Fibroblast of the aortic adventitia (primary cell): ENCODE data around the gene TMEM240. TPM values are rescaled to one million over a fixed set of nuclear protein-coding genes. Genes with fewer than 3 reads are reported as not detected.

Experiments
- DNase-seq: peaks from one replicate; pipeline ENCODE4 v3.0.0-alpha.2; 2010; ENCODE audit warnings: low read depth
- H3K4me3 ChIP-seq: 2 replicates; pipeline ENCODE4 v1.5.1; 2011; ENCODE audit warnings: low read depth, mild to moderate bottlenecking, control low read depth, low read length, moderate library complexity
- CTCF ChIP-seq: IDR thresholded peaks from 2 replicates; pipeline ENCODE4 v1.5.1; 2011; ENCODE audit warnings: mild to moderate bottlenecking, low read length, control low read depth, inconsistent platforms; ENCODE audit not compliant: insufficient read depth
- total RNA-seq: library from RNA; depleted of rRNA; stranded (reverse); fragments of >200 nt; gene quantifications from 2 replicates; pipeline ENCODE4 v1.2.3, GENCODE V29; 2012; ENCODE audit warnings: low replicate concordance

TMEM240 gene
- total RNA-seq, 1 donor = 3.6 TPM

DNA sequence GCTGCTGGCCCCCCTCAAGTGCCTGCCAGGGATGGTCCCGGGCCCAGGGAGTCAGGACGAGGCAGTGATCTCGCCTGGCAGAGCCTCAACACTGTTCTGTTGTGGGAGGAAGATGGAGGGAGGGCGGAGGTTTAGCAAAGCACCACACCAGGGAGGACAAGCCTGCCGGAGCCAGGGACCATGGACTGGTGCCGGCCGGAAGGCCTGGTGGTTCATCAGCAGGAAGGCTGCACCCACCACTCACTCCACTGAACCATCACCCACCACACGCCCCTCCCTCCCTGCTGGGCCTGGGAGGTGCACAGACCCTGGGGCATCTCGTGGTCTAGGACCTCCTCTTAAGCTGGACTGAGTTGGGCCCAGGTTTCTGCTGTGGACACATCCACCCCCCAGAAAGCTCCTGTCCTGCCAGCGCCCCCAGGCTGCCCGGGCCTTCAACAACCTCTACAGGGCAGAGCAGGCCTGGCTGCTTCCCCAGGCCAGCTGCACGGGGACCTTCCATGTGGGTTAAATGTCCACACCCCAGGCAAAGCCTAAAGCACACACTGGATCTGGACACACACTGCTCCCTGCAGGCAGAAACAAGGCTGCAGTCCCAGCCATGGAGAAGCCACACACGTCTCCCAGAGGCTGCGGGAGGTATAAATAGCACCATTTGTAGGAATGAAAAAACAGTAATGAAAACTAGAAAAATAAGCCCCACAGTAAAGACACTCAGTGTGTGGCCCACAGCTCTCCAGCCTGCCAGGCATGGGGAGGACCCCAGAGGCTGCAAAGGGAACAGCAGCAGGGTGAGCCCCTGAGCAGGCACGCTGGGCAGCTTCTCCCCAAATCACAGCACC is 10.4 kb upstream of the TMEM240 start:
- peak; percentile 64 for DNase-seq
- peak; percentile 61 for TF ChIP-seq CTCF
- H3K4me3 ChIP-seq = no peak overlapping the region

DNA sequence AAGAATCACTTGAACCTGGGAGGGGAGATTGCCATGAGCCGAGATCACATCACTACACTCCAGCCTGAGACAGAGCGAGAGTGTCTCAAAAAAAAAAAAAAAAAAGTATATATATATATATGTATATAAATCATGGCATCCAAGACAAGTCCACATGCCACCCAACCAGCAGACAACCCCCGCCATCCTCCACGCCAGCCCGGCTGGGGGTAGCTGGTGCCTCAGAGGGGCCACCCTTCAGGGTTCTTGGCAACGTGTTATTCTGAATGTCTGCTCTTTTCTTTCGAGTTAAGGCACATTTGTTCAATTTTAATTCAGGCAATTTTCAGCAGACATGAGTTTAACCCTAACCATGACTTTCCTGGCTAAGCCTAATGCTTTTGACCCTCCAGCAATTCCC is 9.7 kb upstream of the TMEM240 start:
- no peak for TF ChIP-seq CTCF
- H3K4me3 ChIP-seq = no peak overlapping the region
- DNase-seq = no peak

GRCh38 chr1:1548591-1548990 is 8.2 kb upstream of the TMEM240 start:
- DNase-seq = no peak
- no peak for TF ChIP-seq CTCF
- no peak overlapping the region for H3K4me3 ChIP-seq

GRCh38 chr1:1547476-1547875 is 7.1 kb upstream of the TMEM240 start:
- no peak for DNase-seq
- TF ChIP-seq CTCF = no peak
- no peak overlapping the region for H3K4me3 ChIP-seq

DNA sequence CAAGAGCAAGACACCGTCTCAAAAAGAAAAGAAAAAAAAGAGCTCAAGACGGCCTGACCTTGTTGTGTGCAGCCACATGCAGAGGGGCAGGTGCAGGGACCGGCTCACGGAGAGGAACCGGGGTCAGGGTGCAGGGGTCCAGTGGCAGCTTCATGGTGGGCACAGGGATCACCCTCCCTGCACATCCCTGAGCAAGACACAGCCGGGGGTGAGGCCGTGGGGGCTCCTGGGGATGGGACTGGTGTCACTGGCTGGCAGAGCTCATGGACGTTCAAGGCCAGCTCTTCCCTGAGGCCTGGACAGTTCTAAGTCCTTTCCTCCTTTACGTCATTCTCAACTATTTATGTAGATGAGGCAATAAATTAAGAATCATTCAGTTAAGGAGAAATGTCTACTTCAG is 6.6 kb upstream of the TMEM240 start:
- TF ChIP-seq CTCF = no peak
- DNase-seq = no peak
- H3K4me3 ChIP-seq = no peak overlapping the region

GRCh38 chr1:1545946-1546737 is 5.7 kb upstream of the TMEM240 start:
- TF ChIP-seq CTCF = no peak
- no peak overlapping the region for H3K4me3 ChIP-seq
- no peak for DNase-seq
